Kidney (tissue), 14 donors: Measurements from ENCODE around the gene ZCCHC2. TPM values are rescaled to one million over a fixed set of nuclear protein-coding genes. Genes with fewer than 3 reads are reported as not detected.

Experiments
- DNase-seq, 5 donors: peaks; one replicate each; pipeline ENCODE4 v3.0.0-alpha.2; 2013 to 2020
- FAIRE-seq: peaks from 2 replicates; lab custom pipeline; 2012; peaks lifted over from hg19 to GRCh38; lab: Jason Lieb, UNC
- H3K27ac ChIP-seq, 2 donors: one replicate each; pipeline ENCODE4 v1.7.0; 2013; ENCODE audit warnings: low read depth in 2 of 2, low read length in 2 of 2, inconsistent platforms in 1 of 2
- H3K27me3 ChIP-seq: one replicate; pipeline ENCODE4 v1.7.1; 2013; ENCODE audit warnings: low read length, inconsistent platforms; ENCODE audit not compliant: control insufficient read depth, insufficient read depth
- H3K36me3 ChIP-seq, 3 donors: one replicate each; pipeline versions ENCODE4 v1.7.0 to v1.7.1; 2013; ENCODE audit warnings: low read length in 3 of 3, control low read depth in 1 of 3, inconsistent platforms in 1 of 3; ENCODE audit not compliant: insufficient read depth in 3 of 3, control insufficient read depth in 2 of 3
- H3K4me1 ChIP-seq, 3 donors: one replicate each; pipeline versions ENCODE4 v1.7.0 to v1.7.1; 2013; ENCODE audit warnings: low read length in 3 of 3, inconsistent platforms in 1 of 3, low read depth in 1 of 3; ENCODE audit not compliant: control insufficient read depth in 2 of 3, insufficient read depth in 2 of 3
- H3K4me3 ChIP-seq, 3 donors: one replicate each; pipeline versions ENCODE4 v1.7.0 to v1.8.1; 2013; ENCODE audit warnings: low read length in 3 of 3, control low read depth in 1 of 3, inconsistent platforms in 1 of 3
- H3K9ac ChIP-seq, 3 donors: one replicate each; pipeline versions ENCODE4 v1.7.0 to v1.7.1; 2013; ENCODE audit warnings: low read length in 3 of 3, control low read depth in 1 of 3, inconsistent platforms in 1 of 3
- H3K9me3 ChIP-seq, 3 donors: one replicate each; pipeline versions ENCODE4 v1.7.0 to v1.7.1; 2013; ENCODE audit warnings: low read length in 3 of 3, control low read depth in 1 of 3, inconsistent platforms in 1 of 3; ENCODE audit not compliant: control insufficient read depth in 2 of 3, insufficient read depth in 1 of 3
- CTCF ChIP-seq: IDR thresholded peaks from 3 replicates; pipeline ENCODE4 v1.5.1; 2012; ENCODE audit warnings: mild to moderate bottlenecking, moderate library complexity, borderline replicate concordance; ENCODE audit not compliant: insufficient read depth; ENCODE audit errors: extremely low read depth
- intact Hi-C: fragments of 100-400 bp; cut with DNase I; formaldehyde crosslinking; loops from one replicate; pipeline ENCODE4 v1.11.1; 2022
- polyA plus RNA-seq: library from polyadenylated mRNA; stranded (reverse); fragments of 350-450 nt; fragmentation: Illumina TruSeq; extraction: RNeasy Lipid Tissue Mini Kit (QIAGEN cat#74804); gene quantifications from one replicate; pipeline ENCODE4 v1.2.3, GENCODE V29; 2014; ENCODE audit warnings: low read depth, low replicate concordance; ENCODE audit not compliant: insufficient read depth
- total RNA-seq: library from RNA; stranded (reverse); fragmentation: NEBNext Ultra II Directional; extraction: Animal tissue kit (Norgen Biotek cat#: 25700); gene quantifications from one replicate; pipeline ENCODE4 v1.2.1, GENCODE V29; 2021
- donor health status: control.
- donor health status: control.
- donor health status: control.
- donor health status: control.
- donor health status: control.
- donor health status: DM: yes; HTN: yes; CAD: no.
- donor health status: Normal renal cell carcinoma (clear cell type).

ZCCHC2 gene
- total and polyA plus RNA-seq, 2 donors from 2014 or later, result 5.5 to 22.1 TPM

- intact Hi-C loops, result no loop called here
- no peaks in the 10 kb centered on the region for H3K27me3 ChIP-seq
- no peaks in the 10 kb centered on the region for H3K36me3 ChIP-seq
- H3K4me1 ChIP-seq, result no peaks in the 10 kb centered on the region
- no peak overlapping the region for H3K9ac ChIP-seq
- H3K27ac ChIP-seq, result no peak overlapping the region
- no peak for TF ChIP-seq CTCF
- no peak for DNase-seq
- no peaks in the 10 kb centered on the region for H3K9me3 ChIP-seq
- no peak for FAIRE-seq
- no peak overlapping the region for H3K4me3 ChIP-seq
These were observed 28.1 kb upstream of the ZCCHC2 start for GRCh38 chr18:62494764-62495163.

GRCh38 chr18:62496262-62496661 is 26.6 kb upstream of the ZCCHC2 start:
- Histone ChIP-seq H3K9ac (no peak overlapping the region), H3K4me3 (no peak overlapping the region), H3K9me3 (no peaks in the 10 kb centered on the region), H3K27ac (no peak overlapping the region), H3K27me3 (no peaks in the 10 kb centered on the region), H3K36me3 (no peaks in the 10 kb centered on the region), H3K4me1 (no peaks in the 10 kb centered on the region)
- FAIRE-seq (no peak), DNase-seq (no peak)
- no peak for TF ChIP-seq CTCF
- intact Hi-C loops, result no loop called here

GRCh38 chr18:62497190-62497772 is 25.5 kb upstream of the ZCCHC2 start:
- H3K27me3 ChIP-seq, result no peaks in the 10 kb centered on the region
- intact Hi-C loops, result no loop called here
- FAIRE-seq (no peak), DNase-seq (no peak)
- no peak overlapping the region for H3K4me3 ChIP-seq
- H3K36me3 ChIP-seq, result no peaks in the 10 kb centered on the region
- H3K9ac ChIP-seq, result no peak overlapping the region
- no peaks in the 10 kb centered on the region for H3K4me1 ChIP-seq
- H3K27ac ChIP-seq, result no peak overlapping the region
- no peaks in the 10 kb centered on the region for H3K9me3 ChIP-seq
- no peak for TF ChIP-seq CTCF

GRCh38 chr18:62498616-62499262 is 24.1 kb upstream of the ZCCHC2 start:
- H3K4me1 ChIP-seq, result no peaks in the 10 kb centered on the region
- no peaks in the 10 kb centered on the region for H3K27me3 ChIP-seq
- intact Hi-C loops, result no loop called here
- no peak overlapping the region for H3K9ac ChIP-seq
- no peaks in the 10 kb centered on the region for H3K36me3 ChIP-seq
- no peak for TF ChIP-seq CTCF
- DNase-seq (no peak), FAIRE-seq (no peak)
- H3K9me3 ChIP-seq, result no peaks in the 10 kb centered on the region
- no peak overlapping the region for H3K27ac ChIP-seq
- H3K4me3 ChIP-seq, result no peak overlapping the region
